ENCODE results near the gene ZNF516. TPM values are rescaled to one million over a fixed set of nuclear protein-coding genes. Genes with fewer than 3 reads are reported as not detected.

Gene ZNF516, protein sequence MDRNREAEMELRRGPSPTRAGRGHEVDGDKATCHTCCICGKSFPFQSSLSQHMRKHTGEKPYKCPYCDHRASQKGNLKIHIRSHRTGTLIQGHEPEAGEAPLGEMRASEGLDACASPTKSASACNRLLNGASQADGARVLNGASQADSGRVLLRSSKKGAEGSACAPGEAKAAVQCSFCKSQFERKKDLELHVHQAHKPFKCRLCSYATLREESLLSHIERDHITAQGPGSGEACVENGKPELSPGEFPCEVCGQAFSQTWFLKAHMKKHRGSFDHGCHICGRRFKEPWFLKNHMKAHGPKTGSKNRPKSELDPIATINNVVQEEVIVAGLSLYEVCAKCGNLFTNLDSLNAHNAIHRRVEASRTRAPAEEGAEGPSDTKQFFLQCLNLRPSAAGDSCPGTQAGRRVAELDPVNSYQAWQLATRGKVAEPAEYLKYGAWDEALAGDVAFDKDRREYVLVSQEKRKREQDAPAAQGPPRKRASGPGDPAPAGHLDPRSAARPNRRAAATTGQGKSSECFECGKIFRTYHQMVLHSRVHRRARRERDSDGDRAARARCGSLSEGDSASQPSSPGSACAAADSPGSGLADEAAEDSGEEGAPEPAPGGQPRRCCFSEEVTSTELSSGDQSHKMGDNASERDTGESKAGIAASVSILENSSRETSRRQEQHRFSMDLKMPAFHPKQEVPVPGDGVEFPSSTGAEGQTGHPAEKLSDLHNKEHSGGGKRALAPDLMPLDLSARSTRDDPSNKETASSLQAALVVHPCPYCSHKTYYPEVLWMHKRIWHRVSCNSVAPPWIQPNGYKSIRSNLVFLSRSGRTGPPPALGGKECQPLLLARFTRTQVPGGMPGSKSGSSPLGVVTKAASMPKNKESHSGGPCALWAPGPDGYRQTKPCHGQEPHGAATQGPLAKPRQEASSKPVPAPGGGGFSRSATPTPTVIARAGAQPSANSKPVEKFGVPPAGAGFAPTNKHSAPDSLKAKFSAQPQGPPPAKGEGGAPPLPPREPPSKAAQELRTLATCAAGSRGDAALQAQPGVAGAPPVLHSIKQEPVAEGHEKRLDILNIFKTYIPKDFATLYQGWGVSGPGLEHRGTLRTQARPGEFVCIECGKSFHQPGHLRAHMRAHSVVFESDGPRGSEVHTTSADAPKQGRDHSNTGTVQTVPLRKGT
- 12.5 and 13.8 TPM in 2 replicates for total RNA-seq (2014; rRNA removed; shearing (Covaris generic))

DNA sequence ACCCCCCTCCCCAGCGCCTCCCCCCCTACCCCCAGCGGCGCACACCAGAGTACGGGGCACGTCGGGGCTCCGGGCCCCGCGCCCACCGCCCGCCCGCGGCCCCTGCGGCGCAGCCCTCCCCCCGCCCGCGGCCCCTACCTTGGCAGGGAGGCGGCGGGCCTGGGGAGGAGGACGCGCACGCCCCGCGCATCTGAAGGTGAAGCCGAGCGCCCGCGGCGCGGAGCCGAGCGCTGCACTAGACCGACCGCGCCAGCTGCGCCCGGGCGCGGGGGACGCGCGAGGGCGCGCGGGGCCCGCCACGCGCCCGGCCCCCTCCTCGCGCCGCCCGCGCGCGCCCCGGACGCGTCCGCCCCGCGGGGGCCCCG, at the start of gene ZNF516:
ZNF516 (minus strand) TSS at position 237 of the 365 bp plus-strand sequence. CDS start 52,188 bp downstream, outside the sequence.

